ENCODE measurements around the gene SMKR1. TPM values are rescaled to one million over a fixed set of nuclear protein-coding genes. Genes with fewer than 3 reads are reported as not detected.
A peak's percentile ranks its signal among the peaks of the same experiment; 100 is the strongest.

SMKR1 gene
- total RNA-seq, 2 donors from 2014 or later: 0.32 TPM; not detected in 1

- TF ChIP-seq CTCF (IDR thresholded peaks at IDR 0.05): no peak
- Histone ChIP-seq H3K9me3 (no peaks in the 10 kb centered on the region), H3K4me3 (no peak overlapping the region), H3K27ac (no peak overlapping the region), H3K4me1 (no peaks in the 10 kb centered on the region), H3K36me3 (no peaks in the 10 kb centered on the region), H3K27me3 (no peaks in the 10 kb centered on the region), H3K9ac (ENCODE audit: low read depth in 2 of 2, low read length in 2 of 2) (no peak overlapping the region)
- DNase-seq: no peak
- intact Hi-C loops (cut with DNase I): no loop called here
Measured at GRCh38 chr7:129497156-129497555, 5.2 kb upstream of the SMKR1 start.

GRCh38 chr7:129498021-129498420, 4.3 kb upstream of the SMKR1 start:
- H3K9ac ChIP-seq (ENCODE audit: low read depth in 2 of 2, low read length in 2 of 2): no peak overlapping the region
- H3K4me1 ChIP-seq: no peaks in the 10 kb centered on the region
- no peak for DNase-seq
- intact Hi-C loops (cut with DNase I): no loop called here
- no peak overlapping the region for H3K27ac ChIP-seq
- no peak for TF ChIP-seq CTCF (IDR thresholded peaks at IDR 0.05)
- H3K4me3 ChIP-seq: no peak overlapping the region
- no peaks in the 10 kb centered on the region for H3K36me3 ChIP-seq
- no peaks in the 10 kb centered on the region for H3K9me3 ChIP-seq
- peaks cover 5% of the 10 kb centered on the region for H3K27me3 ChIP-seq

GRCh38 chr7:129499999-129500398, 2.3 kb upstream of the SMKR1 start:
- Histone ChIP-seq H3K4me3 (no peak overlapping the region), H3K9me3 (no peaks in the 10 kb centered on the region), H3K4me1 (no peaks in the 10 kb centered on the region), H3K27ac (no peak overlapping the region), H3K27me3 (peaks cover 5% of the 10 kb centered on the region), H3K36me3 (no peaks in the 10 kb centered on the region), H3K9ac (ENCODE audit: low read depth in 2 of 2, low read length in 2 of 2) (no peak overlapping the region)
- no peak for DNase-seq
- TF ChIP-seq CTCF (IDR thresholded peaks at IDR 0.05): no peak
- intact Hi-C loops (cut with DNase I): no loop called here

GRCh38 chr7:129502708-129503685, 666 bp downstream of the SMKR1 start:
- DNase-seq: no peak
- Histone ChIP-seq H3K27me3 (peaks cover 5% of the 10 kb centered on the region), H3K9me3 (no peaks in the 10 kb centered on the region), H3K36me3 (no peaks in the 10 kb centered on the region), H3K4me1 (no peaks in the 10 kb centered on the region), H3K9ac (ENCODE audit: low read depth in 2 of 2, low read length in 2 of 2) (peak overlapping the region in 1 of 2 donors; percentile 43), H3K27ac (no peak overlapping the region), H3K4me3 (peak overlapping the region; percentile 46)
- no peak for TF ChIP-seq CTCF (IDR thresholded peaks at IDR 0.05)
- intact Hi-C loops (cut with DNase I): no loop called here

- Histone ChIP-seq H3K4me1 (no peaks in the 10 kb centered on the region), H3K9ac (ENCODE audit: low read depth in 2 of 2, low read length in 2 of 2) (no peak overlapping the region), H3K27ac (no peak overlapping the region), H3K27me3 (peaks cover 5% of the 10 kb centered on the region), H3K36me3 (no peaks in the 10 kb centered on the region), H3K9me3 (no peaks in the 10 kb centered on the region), H3K4me3 (no peak overlapping the region)
- intact Hi-C loops (cut with DNase I): no loop called here
- DNase-seq: no peak
- no peak for TF ChIP-seq CTCF (IDR thresholded peaks at IDR 0.05)
Measured at GRCh38 chr7:129503725-129504124, 1.4 kb downstream of the SMKR1 start.

Measured in colonic mucosa (tissue), 4 donors.